AG08395 (cell line): ENCODE measurements around the gene ALK.
A peak's percentile ranks its signal among the peaks of the same experiment; 100 is the strongest.

ENCODE experiments used
- DNase-seq: peaks from one replicate; pipeline ENCODE4 v3.0.0; 2012; ENCODE audit warnings: mixed read lengths, low spot score

ALK gene

GRCh38 chr2:29714333-29714732 is 207.1 kb downstream of the ALK start:
- DNase-seq = no peak

GRCh38 chr2:29706171-29706720 is 215.1 kb downstream of the ALK start:
- DNase-seq = no peak

GRCh38 chr2:29705616-29706015 is 215.8 kb downstream of the ALK start:
- DNase-seq = no peak

GRCh38 chr2:29703336-29703735 is 218.1 kb downstream of the ALK start:
- DNase-seq = no peak

DNA sequence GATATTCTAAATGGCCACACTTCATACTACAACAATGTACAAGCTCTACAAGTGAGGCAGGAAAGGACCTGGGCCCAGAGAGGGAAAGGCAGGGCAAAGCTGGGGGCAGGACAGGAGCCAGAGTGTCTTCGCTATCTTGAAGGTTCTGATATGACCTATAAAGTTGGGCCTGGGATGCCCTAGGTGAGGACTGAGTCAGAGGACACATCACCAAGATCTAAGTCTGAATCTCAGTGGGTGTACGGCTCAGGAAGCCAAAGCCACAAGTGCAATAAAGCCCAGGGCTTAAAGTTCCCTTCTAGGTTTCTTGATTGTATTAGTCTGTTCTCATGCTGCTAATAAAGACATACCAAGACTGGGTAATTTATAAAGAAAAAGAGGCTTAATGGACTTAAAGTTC is 219.1 kb downstream of the ALK start:
- no peak for DNase-seq

- peak; percentile 34 for DNase-seq
Observed at GRCh38 chr2:29700560-29700959, 220.8 kb downstream of the ALK start.

GRCh38 chr2:29699045-29699444 is 222.3 kb downstream of the ALK start:
- no peak for DNase-seq

DNA sequence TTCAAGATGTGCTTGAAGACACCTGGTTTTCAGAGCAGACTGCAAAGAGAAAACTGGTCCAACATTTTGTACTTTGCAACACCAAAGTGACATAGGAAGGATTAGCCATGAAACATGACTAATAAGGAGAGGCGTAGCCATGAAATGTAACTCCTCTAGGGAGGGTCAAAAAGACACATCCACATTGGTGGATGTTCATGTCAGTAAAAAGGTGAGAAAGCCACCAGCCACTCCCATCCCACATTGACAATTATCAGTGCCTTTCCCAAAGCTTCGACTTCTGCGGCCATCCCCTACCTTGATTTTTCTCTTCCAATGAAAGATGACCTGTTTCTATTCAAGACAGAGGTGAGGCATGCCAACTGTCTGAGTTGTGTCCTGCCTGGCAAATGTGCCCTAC is 223.2 kb downstream of the ALK start:
- no peak for DNase-seq

DNA sequence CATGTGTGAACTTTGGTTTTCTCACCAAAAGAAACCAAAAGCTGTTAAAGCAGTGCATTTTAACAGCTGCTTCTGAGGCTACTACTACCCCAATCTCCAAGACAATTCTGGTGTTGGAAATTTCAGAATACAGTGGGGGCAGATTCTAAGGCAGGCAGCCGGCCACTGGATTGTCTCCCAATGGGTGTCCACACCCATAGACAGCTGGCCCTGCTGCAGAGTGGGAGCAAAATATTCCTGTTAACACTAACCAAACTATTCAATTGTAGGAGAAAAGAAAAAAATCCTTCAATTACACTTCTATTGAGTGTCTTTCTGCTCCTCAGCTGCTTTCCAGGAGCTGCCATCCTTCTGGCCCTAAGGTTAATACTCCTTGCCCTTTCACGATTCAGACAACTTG is 223.7 kb downstream of the ALK start:
- no peak for DNase-seq

GRCh38 chr2:29697181-29697580 is 224.2 kb downstream of the ALK start:
- no peak for DNase-seq

- no peak for DNase-seq
Observed at GRCh38 chr2:29694741-29695140, 226.6 kb downstream of the ALK start.

GRCh38 chr2:29691391-29691950 is 229.9 kb downstream of the ALK start:
- no peak for DNase-seq

- no peak for DNase-seq
Observed at GRCh38 chr2:29689666-29690065, 231.7 kb downstream of the ALK start.

GRCh38 chr2:29688429-29688828 is 233.0 kb downstream of the ALK start:
- no peak for DNase-seq

- DNase-seq = no peak
Observed at GRCh38 chr2:29687121-29687520, 234.3 kb downstream of the ALK start.

- DNase-seq = no peak
Observed at GRCh38 chr2:29676886-29677453, 244.4 kb downstream of the ALK start.

DNA sequence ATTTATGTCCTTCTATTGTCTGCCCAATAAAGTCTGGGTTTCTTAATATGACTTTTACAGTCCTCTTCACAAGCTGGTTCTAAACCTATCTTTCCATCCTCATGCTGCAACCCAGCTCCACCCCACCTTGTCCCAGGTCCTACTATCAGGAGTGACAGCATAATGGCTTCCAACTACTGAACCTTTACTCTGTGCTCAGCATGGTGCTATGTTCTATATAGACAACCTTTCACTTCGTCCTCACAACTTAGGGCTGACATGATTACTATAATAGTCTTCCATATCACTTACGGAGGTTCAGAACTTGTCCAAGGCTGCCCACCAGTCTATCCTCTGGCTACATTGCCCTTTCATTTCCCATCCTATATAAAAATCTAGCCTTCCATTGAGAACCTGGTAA is 256.8 kb downstream of the ALK start:
- no peak for DNase-seq

DNA sequence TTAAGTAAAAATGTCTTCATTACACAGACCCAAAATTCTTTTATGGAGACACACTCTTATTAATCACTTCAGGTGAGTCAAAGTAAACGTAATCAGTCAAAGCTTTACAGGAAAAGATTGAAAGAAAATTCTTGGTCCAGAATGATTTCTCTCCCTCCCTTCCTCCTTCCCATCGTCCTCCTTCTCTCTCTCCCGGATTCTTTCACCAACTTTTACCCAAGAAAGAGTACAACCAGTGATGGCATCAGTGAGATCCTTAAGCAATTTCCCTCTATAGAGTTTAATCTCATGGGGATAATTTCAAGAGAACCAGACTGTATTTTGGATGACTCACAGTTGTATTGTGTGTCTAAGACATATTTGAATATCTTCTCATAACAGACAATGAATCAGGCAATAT is 258.1 kb downstream of the ALK start:
- DNase-seq = peak; percentile 52

DNA sequence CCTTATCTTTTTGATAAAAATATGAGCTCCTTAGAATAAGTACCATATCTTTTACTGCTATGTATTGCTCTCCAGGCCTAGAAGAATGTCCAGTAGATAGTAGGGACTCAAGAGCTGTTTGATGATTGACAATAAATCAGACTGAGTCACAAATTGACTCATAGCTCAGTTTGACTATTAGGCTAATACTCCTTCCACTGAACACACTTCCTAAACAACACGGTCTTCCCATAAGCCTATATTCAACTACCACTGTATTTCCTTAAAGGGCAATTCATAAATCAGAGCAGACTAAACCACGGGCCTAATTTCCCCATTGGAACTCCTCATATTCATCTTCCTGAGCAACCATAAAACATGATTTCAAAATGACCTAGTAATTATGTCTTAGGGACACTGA is 258.5 kb downstream of the ALK start:
- no peak for DNase-seq

GRCh38 chr2:29660201-29660600 is 261.2 kb downstream of the ALK start:
- no peak for DNase-seq

DNA sequence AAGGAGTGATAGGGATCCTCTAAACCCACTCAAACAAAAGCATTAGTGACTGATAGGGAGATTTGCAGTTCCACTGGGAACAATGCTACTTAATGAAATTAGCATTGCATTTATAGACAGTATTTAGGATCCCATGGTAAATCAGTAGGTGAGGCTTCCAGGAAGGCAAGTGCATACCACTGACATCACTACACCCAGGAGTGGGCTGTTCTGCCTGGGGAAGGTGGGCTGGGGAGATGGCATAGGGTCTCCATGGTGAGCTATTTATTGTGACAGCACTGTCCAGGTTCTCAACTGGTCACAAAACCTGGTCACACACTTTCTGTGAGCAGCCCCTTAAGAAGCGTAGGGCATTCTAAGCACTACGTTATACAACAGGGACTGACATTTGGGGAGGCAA is 262.2 kb downstream of the ALK start:
- DNase-seq = no peak

DNA sequence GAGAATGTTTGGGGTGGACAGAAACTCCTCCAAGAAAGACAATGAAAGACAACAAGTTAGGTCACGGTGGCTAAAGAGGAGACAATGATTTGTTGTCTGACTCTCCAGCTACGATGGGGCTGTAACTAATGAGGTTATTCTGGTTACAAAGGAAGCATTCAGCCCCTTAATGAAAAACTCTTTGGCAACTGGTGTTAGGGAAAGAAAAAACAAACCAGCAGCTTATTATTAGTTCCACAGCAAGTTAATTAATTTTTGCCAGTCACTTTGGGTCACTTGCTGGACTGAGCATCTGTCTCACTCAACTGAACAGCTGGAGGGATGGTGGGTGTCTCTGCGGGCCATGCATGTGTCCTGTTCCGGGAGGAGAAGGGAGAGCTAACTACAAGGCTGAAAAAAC is 263.7 kb downstream of the ALK start:
- no peak for DNase-seq

DNA sequence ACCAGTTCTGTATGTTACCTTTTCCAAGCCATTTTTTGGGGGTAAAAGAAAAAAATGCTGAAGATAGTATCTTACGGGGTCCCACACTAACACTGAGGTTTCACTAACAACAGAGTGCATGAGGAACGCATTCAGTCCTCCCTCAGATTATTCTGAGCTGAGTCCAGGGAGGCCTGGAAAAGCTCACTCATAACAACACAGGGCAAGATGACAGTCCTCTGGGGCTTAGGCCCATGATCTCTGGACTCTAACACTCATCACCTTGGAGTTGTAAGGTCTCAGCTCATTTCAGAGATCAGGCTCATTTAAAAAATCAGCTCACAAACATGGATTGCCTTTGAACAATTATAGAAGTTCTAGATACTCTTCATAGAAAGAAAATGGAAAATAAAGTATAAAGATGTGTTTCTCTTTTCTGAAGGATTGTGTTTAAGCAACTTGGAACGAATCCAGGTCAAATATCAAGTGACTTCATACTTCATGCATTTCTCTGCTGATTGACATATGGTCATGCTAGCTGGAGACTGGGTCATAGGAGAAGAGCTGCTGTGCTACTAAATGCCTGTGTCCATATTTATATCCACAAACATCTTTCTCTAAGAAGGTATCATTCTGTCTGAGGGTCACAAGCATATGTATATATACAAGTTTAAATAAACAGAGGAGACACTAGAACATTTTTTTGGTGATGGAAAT is 265.8 kb downstream of the ALK start:
- no peak for DNase-seq
